KMS-11 (cell line): ENCODE data around the gene DIP2C.

Experiments used
- H2AFZ ChIP-seq: fragments of 200-600 bp; sonication (generic); 2 replicates; pipeline ENCODE4 v1.6.1; 2016; ENCODE audit warnings: antibody characterized with exemption, mixed run types, low read depth
- H3K27ac ChIP-seq: fragments of 200-600 bp; sonication (generic); 2 replicates; pipeline ENCODE4 v1.6.1; 2016; ENCODE audit warnings: mild to moderate bottlenecking, mixed run types
- H3K27me3 ChIP-seq: fragments of 200-600 bp; sonication (generic); 2 replicates; pipeline ENCODE4 v1.6.1; 2017; ENCODE audit warnings: mild to moderate bottlenecking, low read depth, mixed run types, moderate library complexity; ENCODE audit not compliant: insufficient read depth
- H3K36me3 ChIP-seq: fragments of 200-600 bp; sonication (generic); 2 replicates; pipeline ENCODE4 v1.6.1; 2017; ENCODE audit warnings: mild to moderate bottlenecking, mixed run types; ENCODE audit not compliant: insufficient read depth
- H3K4me1 ChIP-seq: fragments of 200-600 bp; sonication (generic); 2 replicates; pipeline ENCODE4 v1.6.1; 2016; ENCODE audit warnings: mild to moderate bottlenecking, low read depth, mixed run types; ENCODE audit not compliant: poor library complexity, severe bottlenecking
- H3K4me2 ChIP-seq: fragments of 200-600 bp; sonication (generic); 2 replicates; pipeline ENCODE4 v1.7.0; 2016; ENCODE audit warnings: mild to moderate bottlenecking, mixed run types
- H3K4me3 ChIP-seq: fragments of 200-600 bp; sonication (generic); IDR thresholded peaks from 2 replicates; pipeline ENCODE4 v1.6.1; 2017; ENCODE audit warnings: low read depth, low read length, mixed read lengths; ENCODE audit not compliant: insufficient read depth
- H3K79me2 ChIP-seq: fragments of 200-600 bp; sonication (generic); 2 replicates; pipeline ENCODE4 v1.6.1; 2016; ENCODE audit warnings: low read depth, mixed run types; ENCODE audit not compliant: insufficient read depth
- H3K9ac ChIP-seq: fragments of 200-600 bp; sonication (generic); 2 replicates; pipeline ENCODE4 v1.6.1; 2016; ENCODE audit warnings: mild to moderate bottlenecking, mixed run types
- H4K20me1 ChIP-seq: fragments of 200-600 bp; sonication (generic); 2 replicates; pipeline ENCODE4 v1.6.1; 2016; ENCODE audit warnings: mild to moderate bottlenecking, mixed run types; ENCODE audit not compliant: insufficient read depth
- TF ChIP-seq, protein P1 (sequence below): fragments of 200-600 bp; sonication (generic); conservative IDR thresholded peaks from 2 replicates; pipeline ENCODE4 v1.6.1; 2017; ENCODE audit warnings: low read depth, mild to moderate bottlenecking, antibody characterized with exemption, low read length, moderate library complexity, mixed read lengths

Gene DIP2C

DNA sequence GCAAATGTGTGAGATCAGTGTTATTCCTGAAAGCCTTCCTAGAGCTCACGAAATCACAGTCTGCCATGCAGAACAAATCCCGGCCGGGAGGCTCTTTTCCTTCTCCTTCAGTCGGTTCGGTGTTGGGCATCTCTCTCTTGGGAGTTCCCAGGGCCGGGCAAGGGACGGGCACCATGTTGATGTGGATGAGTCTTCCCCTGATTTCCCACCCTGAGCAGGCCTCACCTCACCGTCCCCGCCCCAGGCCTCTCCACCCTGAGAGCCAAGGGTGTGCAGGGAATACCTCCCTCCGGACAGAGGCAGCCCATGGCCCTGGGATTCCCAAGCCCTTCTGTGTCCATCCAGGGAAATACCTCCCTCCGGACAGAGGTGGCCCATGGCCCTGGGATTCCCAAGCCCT is 28.0 kb upstream of the DIP2C start:
- H3K4me1 ChIP-seq = no peaks in the 10 kb centered on the region

DNA sequence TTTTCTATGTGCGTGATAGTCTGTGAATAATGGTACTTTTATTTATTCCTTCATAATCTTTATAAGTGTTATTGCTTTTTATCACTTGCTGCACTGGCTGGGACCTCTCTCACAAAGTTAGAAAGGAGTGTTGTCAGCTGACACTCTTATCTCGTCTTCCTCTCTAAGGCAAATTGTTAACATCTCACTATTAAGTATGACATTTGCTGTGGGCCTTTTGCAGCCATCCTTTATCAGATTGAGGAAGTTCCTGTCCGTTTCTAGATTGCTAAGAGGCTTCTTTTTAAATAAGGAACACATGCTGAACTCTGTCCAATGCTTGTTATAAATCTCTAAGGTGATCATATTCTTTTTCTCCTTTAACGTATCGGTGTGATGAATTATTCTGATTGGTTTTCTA is 27.4 kb upstream of the DIP2C start:
- no peaks in the 10 kb centered on the region for H3K36me3 ChIP-seq
- H3K27ac ChIP-seq = no peak overlapping the region
- no peaks in the 10 kb centered on the region for H3K79me2 ChIP-seq
- no peak overlapping the region for H2AFZ ChIP-seq
- no peak overlapping the region for H3K4me3 ChIP-seq
- TF ChIP-seq, protein P1, sequence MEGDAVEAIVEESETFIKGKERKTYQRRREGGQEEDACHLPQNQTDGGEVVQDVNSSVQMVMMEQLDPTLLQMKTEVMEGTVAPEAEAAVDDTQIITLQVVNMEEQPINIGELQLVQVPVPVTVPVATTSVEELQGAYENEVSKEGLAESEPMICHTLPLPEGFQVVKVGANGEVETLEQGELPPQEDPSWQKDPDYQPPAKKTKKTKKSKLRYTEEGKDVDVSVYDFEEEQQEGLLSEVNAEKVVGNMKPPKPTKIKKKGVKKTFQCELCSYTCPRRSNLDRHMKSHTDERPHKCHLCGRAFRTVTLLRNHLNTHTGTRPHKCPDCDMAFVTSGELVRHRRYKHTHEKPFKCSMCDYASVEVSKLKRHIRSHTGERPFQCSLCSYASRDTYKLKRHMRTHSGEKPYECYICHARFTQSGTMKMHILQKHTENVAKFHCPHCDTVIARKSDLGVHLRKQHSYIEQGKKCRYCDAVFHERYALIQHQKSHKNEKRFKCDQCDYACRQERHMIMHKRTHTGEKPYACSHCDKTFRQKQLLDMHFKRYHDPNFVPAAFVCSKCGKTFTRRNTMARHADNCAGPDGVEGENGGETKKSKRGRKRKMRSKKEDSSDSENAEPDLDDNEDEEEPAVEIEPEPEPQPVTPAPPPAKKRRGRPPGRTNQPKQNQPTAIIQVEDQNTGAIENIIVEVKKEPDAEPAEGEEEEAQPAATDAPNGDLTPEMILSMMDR = no peak
- H3K4me1 ChIP-seq = no peaks in the 10 kb centered on the region
- no peak overlapping the region for H3K9ac ChIP-seq
- H4K20me1 ChIP-seq = no peaks in the 10 kb centered on the region
- H3K27me3 ChIP-seq = no peaks in the 10 kb centered on the region
- no peak overlapping the region for H3K4me2 ChIP-seq

More for the DNA sequence above, 28.0 kb upstream of the DIP2C start:
- Histone ChIP-seq H3K79me2 (no peaks in the 10 kb centered on the region), H3K9ac (no peak overlapping the region), H3K4me3 (no peak overlapping the region), H3K4me2 (no peak overlapping the region), H3K27ac (no peak overlapping the region), H3K36me3 (no peaks in the 10 kb centered on the region), H2AFZ (no peak overlapping the region), H3K27me3 (no peaks in the 10 kb centered on the region), H4K20me1 (no peaks in the 10 kb centered on the region)
- TF ChIP-seq, protein P1 = no peak

DNA sequence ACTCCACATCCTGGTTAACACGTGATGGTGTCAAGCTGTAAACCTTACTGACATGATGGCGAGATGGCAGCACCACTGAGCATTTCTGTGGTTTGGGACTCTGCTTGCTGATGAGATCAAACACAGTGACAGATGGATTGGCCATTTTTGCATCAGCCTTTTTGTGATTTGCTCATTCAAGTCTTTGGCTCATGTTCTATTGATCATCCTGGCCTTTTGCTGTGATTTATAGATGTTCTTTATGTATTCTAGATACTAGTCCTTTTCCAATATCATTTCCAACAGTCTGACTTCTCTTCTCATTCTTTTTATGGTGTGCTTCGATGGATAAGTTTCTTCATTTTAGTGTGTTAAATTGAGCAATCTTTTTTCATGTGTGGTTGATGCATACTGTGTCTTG is 24.7 kb upstream of the DIP2C start:
- Histone ChIP-seq H3K27me3 (no peaks in the 10 kb centered on the region), H3K27ac (no peak overlapping the region), H3K4me1 (no peaks in the 10 kb centered on the region), H2AFZ (no peak overlapping the region), H3K79me2 (no peaks in the 10 kb centered on the region), H4K20me1 (no peaks in the 10 kb centered on the region), H3K9ac (no peak overlapping the region), H3K4me2 (no peak overlapping the region), H3K4me3 (no peak overlapping the region), H3K36me3 (no peaks in the 10 kb centered on the region)
- TF ChIP-seq, protein P1 = no peak

DNA sequence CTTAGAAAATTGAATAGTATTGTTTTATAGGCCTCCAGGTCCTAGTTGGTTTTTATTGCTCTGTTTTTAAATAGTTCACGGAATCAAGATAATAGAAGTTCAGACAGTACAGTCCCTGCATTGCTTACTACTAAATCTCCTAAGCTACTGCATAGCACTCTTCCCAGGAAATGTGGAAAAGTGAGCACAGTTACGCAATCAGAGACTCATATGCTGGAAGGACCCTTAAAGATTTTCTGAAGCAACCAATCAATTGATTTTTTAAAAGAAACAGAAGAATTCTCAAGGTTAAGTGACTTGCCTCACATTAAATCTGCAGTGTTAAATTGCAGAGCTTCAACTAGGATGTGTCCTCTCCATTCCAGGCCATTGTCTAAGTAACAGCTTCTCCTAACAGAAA is 23.1 kb upstream of the DIP2C start:
- no peak overlapping the region for H3K4me3 ChIP-seq
- TF ChIP-seq, protein P1 = no peak
- no peaks in the 10 kb centered on the region for H3K36me3 ChIP-seq
- H3K9ac ChIP-seq = no peak overlapping the region
- no peaks in the 10 kb centered on the region for H4K20me1 ChIP-seq
- H3K27ac ChIP-seq = no peak overlapping the region
- H3K27me3 ChIP-seq = no peaks in the 10 kb centered on the region
- no peak overlapping the region for H3K4me2 ChIP-seq
- H3K4me1 ChIP-seq = no peaks in the 10 kb centered on the region
- H3K79me2 ChIP-seq = no peaks in the 10 kb centered on the region
- H2AFZ ChIP-seq = no peak overlapping the region
